ENCODE results near the gene BACH1. TPM values are rescaled to one million over a fixed set of nuclear protein-coding genes. Genes with fewer than 3 reads are reported as not detected.

The BACH1 gene
- total and polyA plus RNA-seq, 11 donors = 5.3 to 83.4 (median 36.7) TPM

DNA sequence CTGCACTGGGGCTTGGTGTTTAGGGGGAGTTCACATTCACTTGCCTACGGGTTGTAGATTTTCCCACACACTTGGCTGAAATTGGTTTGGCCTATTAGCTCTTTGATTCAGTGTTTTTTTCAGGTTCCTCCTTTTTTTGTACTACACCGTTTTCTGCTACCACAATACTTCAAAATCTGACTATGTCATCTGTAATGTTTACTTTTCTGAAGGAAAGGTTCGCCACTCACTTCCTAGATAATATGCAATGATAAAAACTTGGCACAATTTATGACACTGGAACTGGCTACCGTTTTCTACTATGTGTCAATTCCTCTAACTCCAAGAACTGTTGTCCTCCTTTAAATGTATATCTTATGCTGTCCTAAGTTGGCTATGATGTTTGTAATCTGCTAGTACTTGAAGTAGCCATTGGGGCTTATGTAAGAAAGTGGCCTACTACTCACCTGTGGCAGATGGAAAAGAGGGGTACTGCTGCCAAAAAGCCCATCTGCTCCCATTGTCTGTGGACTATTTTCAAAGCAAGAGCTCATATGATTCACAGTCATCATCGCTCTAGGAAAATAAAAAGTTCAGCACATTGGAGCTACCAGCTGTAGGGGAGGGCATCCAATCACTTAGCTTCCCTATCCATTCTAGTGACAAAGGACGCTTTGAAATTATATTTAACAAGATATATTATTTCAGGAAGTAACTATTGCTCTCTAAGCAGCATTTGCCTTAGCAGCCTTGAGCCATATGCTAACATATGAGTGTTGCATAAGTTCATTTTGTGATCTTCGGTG is 42.4 kb upstream of the BACH1 start:
- WGBS, 4 donors = 69 to 73% (median 70%) methylated on average over 7 of the region's 7 CpGs
- intact Hi-C loops (cut with DNase I) = no loop called here
- TF ChIP-seq, protein P1, sequence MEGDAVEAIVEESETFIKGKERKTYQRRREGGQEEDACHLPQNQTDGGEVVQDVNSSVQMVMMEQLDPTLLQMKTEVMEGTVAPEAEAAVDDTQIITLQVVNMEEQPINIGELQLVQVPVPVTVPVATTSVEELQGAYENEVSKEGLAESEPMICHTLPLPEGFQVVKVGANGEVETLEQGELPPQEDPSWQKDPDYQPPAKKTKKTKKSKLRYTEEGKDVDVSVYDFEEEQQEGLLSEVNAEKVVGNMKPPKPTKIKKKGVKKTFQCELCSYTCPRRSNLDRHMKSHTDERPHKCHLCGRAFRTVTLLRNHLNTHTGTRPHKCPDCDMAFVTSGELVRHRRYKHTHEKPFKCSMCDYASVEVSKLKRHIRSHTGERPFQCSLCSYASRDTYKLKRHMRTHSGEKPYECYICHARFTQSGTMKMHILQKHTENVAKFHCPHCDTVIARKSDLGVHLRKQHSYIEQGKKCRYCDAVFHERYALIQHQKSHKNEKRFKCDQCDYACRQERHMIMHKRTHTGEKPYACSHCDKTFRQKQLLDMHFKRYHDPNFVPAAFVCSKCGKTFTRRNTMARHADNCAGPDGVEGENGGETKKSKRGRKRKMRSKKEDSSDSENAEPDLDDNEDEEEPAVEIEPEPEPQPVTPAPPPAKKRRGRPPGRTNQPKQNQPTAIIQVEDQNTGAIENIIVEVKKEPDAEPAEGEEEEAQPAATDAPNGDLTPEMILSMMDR (IDR thresholded peaks at IDR 0.05) = no peak
- TF ChIP-seq POLR2A (IDR thresholded peaks at IDR 0.05) = no peak
- Histone ChIP-seq H3K4me3 (no peak overlapping the region), H3K27me3 (no peaks in the 10 kb centered on the region), H3K36me3 (no peaks in the 10 kb centered on the region), H3K9me3 (peaks cover 0 to 21% (median 16%) of the 10 kb centered on the region in 12 donors), H3K4me1 (peaks cover 0 to 33% (median 4%) of the 10 kb centered on the region in 12 donors), H3K27ac (peak overlapping the region in 1 of 12 donors; percentile 77)
- no peak for DNase-seq
- ATAC-seq = peak in 1 of 4 donors; percentile 36

DNA sequence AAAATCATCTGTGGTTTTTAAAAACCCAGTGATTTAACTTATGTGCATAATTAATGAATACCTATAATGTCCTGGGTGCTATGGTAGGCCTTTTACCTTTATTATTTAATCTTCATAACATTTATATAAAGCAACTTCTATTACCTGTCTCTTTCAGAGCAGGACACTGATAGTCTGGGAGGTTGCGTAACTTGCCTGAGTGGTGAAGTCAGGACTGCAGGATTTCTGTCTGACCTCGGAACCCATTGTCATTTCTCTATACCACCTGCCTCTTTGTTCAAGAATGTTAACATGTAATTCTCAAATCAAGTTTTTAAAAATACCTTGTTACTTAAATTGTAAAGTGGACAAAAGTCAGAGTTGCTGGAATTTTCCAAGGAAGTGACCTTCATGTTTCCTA is 41.0 kb upstream of the BACH1 start:
- ATAC-seq = no peak
- Histone ChIP-seq H3K27ac (no peak overlapping the region), H3K9me3 (peaks cover 0 to 21% (median 16%) of the 10 kb centered on the region in 12 donors), H3K27me3 (no peaks in the 10 kb centered on the region), H3K36me3 (no peaks in the 10 kb centered on the region), H3K4me1 (peaks cover 0 to 33% (median 4%) of the 10 kb centered on the region in 12 donors), H3K4me3 (no peak overlapping the region)
- 93 to 97% (median 96%) methylated on average over 2 of the region's 2 CpGs for WGBS, 4 donors
- intact Hi-C loops (cut with DNase I) = no loop called here
- TF ChIP-seq, protein P1 (IDR thresholded peaks at IDR 0.05) = no peak
- TF ChIP-seq POLR2A (IDR thresholded peaks at IDR 0.05) = no peak
- no peak for DNase-seq

DNA sequence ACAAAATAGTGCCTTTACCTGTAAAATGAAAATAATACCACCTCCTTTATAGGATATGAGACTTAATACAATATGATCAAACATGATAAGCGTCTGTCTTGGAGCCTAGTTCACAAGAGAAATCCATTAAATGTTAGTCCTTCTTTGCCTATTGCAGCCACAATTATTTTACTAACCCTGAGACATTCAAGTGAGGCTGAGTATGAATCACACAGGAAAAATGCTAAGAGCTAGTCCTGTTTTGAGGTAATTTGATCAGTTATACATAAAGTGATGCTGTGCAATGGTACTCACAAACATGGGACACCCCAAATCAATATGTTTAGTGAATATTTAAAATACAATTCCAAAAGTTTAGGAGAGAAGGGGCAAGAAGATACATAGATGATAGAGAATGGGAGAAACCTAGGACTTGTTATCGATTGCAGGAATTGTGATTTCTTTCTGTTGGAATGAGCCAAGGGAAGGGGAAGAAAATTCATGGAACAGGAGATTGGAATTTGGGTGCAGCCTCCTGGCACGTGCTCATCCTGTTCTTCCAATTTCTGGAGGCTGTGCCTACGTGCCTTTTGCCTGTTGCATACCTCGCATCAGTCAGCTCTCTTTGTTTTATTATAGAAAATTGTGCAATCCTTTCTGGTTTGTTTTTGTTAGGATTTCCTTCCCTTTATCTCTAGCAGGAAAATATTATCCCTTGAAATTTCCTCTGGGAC is 39.9 kb upstream of the BACH1 start:
- WGBS, 4 donors = 40 to 57% (median 47%) methylated on average over 5 of the region's 5 CpGs
- ATAC-seq = no peak
- no peak for DNase-seq
- peaks cover 0 to 33% (median 4%) of the 10 kb centered on the region in 12 donors for H3K4me1 ChIP-seq
- no peak overlapping the region for H3K4me3 ChIP-seq
- H3K36me3 ChIP-seq = no peaks in the 10 kb centered on the region
- H3K9me3 ChIP-seq = peaks cover 0 to 13% (median 9%) of the 10 kb centered on the region in 12 donors
- intact Hi-C loops (cut with DNase I) = no loop called here
- TF ChIP-seq, protein P1 (IDR thresholded peaks at IDR 0.05) = no peak
- no peak for TF ChIP-seq POLR2A (IDR thresholded peaks at IDR 0.05)
- H3K27ac ChIP-seq = no peak overlapping the region
- H3K27me3 ChIP-seq = no peaks in the 10 kb centered on the region

DNA sequence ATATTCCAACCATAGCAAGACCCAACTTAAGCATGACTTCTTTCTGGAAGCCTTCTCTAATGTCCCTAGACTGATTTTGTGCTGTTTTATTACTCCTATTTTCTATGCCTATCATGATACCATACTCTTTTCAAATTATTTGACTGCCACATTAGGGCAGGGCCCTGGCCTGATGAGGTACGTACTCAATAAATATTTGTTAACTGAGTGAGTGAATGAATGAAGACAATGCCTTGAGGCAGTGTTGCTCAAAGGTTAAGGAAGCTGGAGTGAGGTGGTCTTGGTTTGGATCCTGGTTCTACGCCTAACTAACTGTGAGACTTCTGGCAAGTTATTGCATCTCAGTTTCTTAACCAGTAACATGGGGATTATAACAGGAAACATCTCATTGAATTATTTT is 38.3 kb upstream of the BACH1 start:
- no peak for DNase-seq
- intact Hi-C loops (cut with DNase I) = no loop called here
- Histone ChIP-seq H3K27ac (no peak overlapping the region), H3K27me3 (no peaks in the 10 kb centered on the region), H3K4me3 (no peak overlapping the region), H3K9me3 (no peaks in the 10 kb centered on the region), H3K4me1 (peaks cover 0 to 33% (median 4%) of the 10 kb centered on the region in 12 donors), H3K36me3 (no peaks in the 10 kb centered on the region)
- 94 to 98% (median 95%) methylated on average over 2 of the region's 2 CpGs for WGBS, 4 donors
- ATAC-seq = no peak
- TF ChIP-seq, protein P1 (IDR thresholded peaks at IDR 0.05) = no peak
- TF ChIP-seq POLR2A (IDR thresholded peaks at IDR 0.05) = no peak
